HepG2 (cell line): ENCODE data around the gene MXRA8. TPM values are rescaled to one million over a fixed set of nuclear protein-coding genes. Genes with fewer than 3 reads are reported as not detected.

ENCODE experiments used
- AGO1 ChIP-seq: fragments of 200-400 bp; formaldehyde crosslinking; IDR thresholded peaks from 2 replicates; pipeline ENCODE4 v1.6.1; 2017; ENCODE audit warnings: mild to moderate bottlenecking, low read depth, low read length, moderate library complexity; ENCODE audit not compliant: poor library complexity, severe bottlenecking
- AGO2 ChIP-seq: fragments of 200-400 bp; formaldehyde crosslinking; optimal IDR thresholded peaks from 2 replicates; pipeline ENCODE3; 2017; ENCODE audit warnings: mild to moderate bottlenecking, low read depth, low read length, moderate library complexity
- ARHGAP35 ChIP-seq: sonication (generic); formaldehyde crosslinking; IDR thresholded peaks from 2 replicates; pipeline ENCODE4 v1.9.0; 2022; ENCODE audit warnings: mild to moderate bottlenecking, inconsistent platforms, moderate library complexity, missing genetic modification reagents, borderline replicate concordance
- HMG20A ChIP-seq: IDR thresholded peaks from 2 replicates; pipeline ENCODE4 v1.6.1; 2016; ENCODE audit warnings: borderline replicate concordance
- JUND ChIP-seq: sonication (generic); formaldehyde crosslinking; IDR thresholded peaks from 2 replicates; pipeline ENCODE4 v1.8.0; 2022; ENCODE audit warnings: mild to moderate bottlenecking, missing genetic modification reagents
- LBX2 ChIP-seq: sonication (generic); formaldehyde crosslinking; IDR thresholded peaks from 2 replicates; pipeline ENCODE4 v1.5.0; 2020; ENCODE audit warnings: missing genetic modification reagents, mild to moderate bottlenecking, borderline replicate concordance
- RBM39 ChIP-seq: fragments of 200-400 bp; formaldehyde crosslinking; IDR thresholded peaks from one replicate; pipeline ENCODE4 v1.6.1; 2018; ENCODE audit warnings: antibody characterized with exemption, mild to moderate bottlenecking, low read depth, low read length; ENCODE audit not compliant: poor library complexity, severe bottlenecking
- SSRP1 ChIP-seq: IDR thresholded peaks from 2 replicates; pipeline ENCODE4 v1.6.1; 2016; ENCODE audit warnings: control low read depth
- TBX2 ChIP-seq: sonication (generic); formaldehyde crosslinking; IDR thresholded peaks from 2 replicates; pipeline ENCODE4 v1.5.0; 2020; ENCODE audit warnings: missing genetic modification reagents, mild to moderate bottlenecking, borderline replicate concordance
- ZC3H4 ChIP-seq: sonication (generic); formaldehyde crosslinking; IDR thresholded peaks from 2 replicates; pipeline ENCODE4 v1.4.0; 2020; ENCODE audit warnings: missing genetic modification reagents, borderline replicate concordance
- ZFP91 ChIP-seq: sonication (generic); formaldehyde crosslinking; IDR thresholded peaks from 2 replicates; pipeline ENCODE4 v1.9.0; 2022; ENCODE audit warnings: missing genetic modification reagents, mild to moderate bottlenecking, borderline replicate concordance
- ZFYVE20 ChIP-seq: sonication (generic); formaldehyde crosslinking; IDR thresholded peaks from 2 replicates; pipeline ENCODE4 v1.8.0; 2023; ENCODE audit warnings: low read depth, mild to moderate bottlenecking, moderate library complexity, missing genetic modification reagents, borderline replicate concordance
- ZNF383 ChIP-seq: sonication (generic); formaldehyde crosslinking; IDR thresholded peaks from 2 replicates; pipeline ENCODE4 v1.4.0; 2020; ENCODE audit warnings: missing genetic modification reagents, mild to moderate bottlenecking, borderline replicate concordance
- ZNF605 ChIP-seq: sonication (generic); formaldehyde crosslinking; IDR thresholded peaks from 2 replicates; pipeline ENCODE4 v1.8.0; 2022; ENCODE audit warnings: mild to moderate bottlenecking, missing genetic modification reagents
- ZNF616 ChIP-seq: sonication (generic); formaldehyde crosslinking; IDR thresholded peaks from 2 replicates; pipeline ENCODE4 v1.5.0; 2020; ENCODE audit warnings: low read depth, mild to moderate bottlenecking, missing genetic modification reagents
- ZNF674 ChIP-seq: sonication (generic); formaldehyde crosslinking; IDR thresholded peaks from 2 replicates; pipeline ENCODE4 v1.5.0; 2020; ENCODE audit warnings: low read depth, mild to moderate bottlenecking, missing genetic modification reagents
- ZSCAN20 ChIP-seq: sonication (generic); formaldehyde crosslinking; IDR thresholded peaks from 2 replicates; pipeline ENCODE4 v1.4.0; 2020; ENCODE audit warnings: missing genetic modification reagents, mild to moderate bottlenecking, borderline replicate concordance
- polyA plus RNA-seq, 8 experiments: library from polyadenylated mRNA; depleted of rRNA in 3 of 8; stranded (reverse) in 7 of 8; unstranded in 1 of 8; fragments of >200 nt; fragmentation: Illumina TruSeq in 4 of 8; extraction: Trizol in 4 of 8; gene quantifications; 2 replicates each; pipeline versions ENCODE4 v1.2.1 to v1.2.3, GENCODE V29; 2011 to 2016; ENCODE audit warnings: low read depth in 4 of 8, missing spikeins in 1 of 8, mixed read lengths in 1 of 8; ENCODE audit not compliant: insufficient read depth in 1 of 8
- total RNA-seq, 5 experiments: library from RNA; depleted of rRNA; stranded (reverse); fragments of >200 nt; fragmentation: Illumina TruSeq; extraction: Trizol; gene quantifications; 2 replicates each; pipeline ENCODE4 v1.2.3, GENCODE V29; 2016; ENCODE audit warnings: low read depth in 1 of 5
- TF ChIP-seq, protein P1 (sequence below): fragments of 450-650 bp; IDR thresholded peaks from 2 replicates; pipeline ENCODE4 v1.6.1; 2016
- TF ChIP-seq, protein P2 (sequence below): sonication (generic); formaldehyde crosslinking; IDR thresholded peaks from 2 replicates; pipeline ENCODE4 v1.8.0; 2022; ENCODE audit warnings: mild to moderate bottlenecking, missing genetic modification reagents, moderate library complexity
- TF ChIP-seq, protein P3 (sequence below): sonication (generic); formaldehyde crosslinking; IDR thresholded peaks from 2 replicates; pipeline ENCODE4 v1.5.0; 2020; ENCODE audit warnings: missing genetic modification reagents
- TF ChIP-seq, protein P4 (sequence below): sonication (generic); formaldehyde crosslinking; IDR thresholded peaks from 2 replicates; pipeline ENCODE4 v1.4.0; 2020; ENCODE audit warnings: missing genetic modification reagents

Gene MXRA8
- total and polyA plus RNA-seq, 2 of the 13 experiments (the other 11 are each of a cell fraction or from before 2014, with no cell fraction given): 19.8 to 44.8 TPM

GRCh38 chr1:1399872-1400575, 41.7 kb upstream of the MXRA8 start (continued):
- TF ChIP-seq ZFP91 (peak; percentile 6; the same call in 1 of the 2 replicates), ZC3H4 (CRISPR knock-in tag) (peak; percentile 35; the same call in 1 of the 2 replicates), ARHGAP35 (CRISPR knock-in tag) (no peak), RBM39 (peak; percentile 44), ZNF674 (CRISPR knock-in tag) (no peak), ZNF616 (CRISPR knock-in tag) (peak; percentile 66; the same call in 1 of the 2 replicates), SSRP1 (peak; percentile 93), AGO1 (peak; percentile 37), ZFYVE20 (CRISPR knock-in tag) (0 out of 2 replicates have a peak, but pooled peaks have one; percentile 80), ZSCAN20 (CRISPR knock-in tag) (no peak), JUND (CRISPR knock-in tag) (no peak), TBX2 (0 out of 2 replicates have a peak, but pooled peaks have one; percentile 10), AGO2 (peak; percentile 82), ZNF605 (CRISPR knock-in tag) (peak; percentile 35; the same call in 1 of the 2 replicates), LBX2 (CRISPR knock-in tag) (no peak), ZNF383 (CRISPR knock-in tag) (0 out of 2 replicates have a peak, but pooled peaks have one; percentile 36), HMG20A (CRISPR knock-in tag) (no peak)
- TF ChIP-seq, protein P1, sequence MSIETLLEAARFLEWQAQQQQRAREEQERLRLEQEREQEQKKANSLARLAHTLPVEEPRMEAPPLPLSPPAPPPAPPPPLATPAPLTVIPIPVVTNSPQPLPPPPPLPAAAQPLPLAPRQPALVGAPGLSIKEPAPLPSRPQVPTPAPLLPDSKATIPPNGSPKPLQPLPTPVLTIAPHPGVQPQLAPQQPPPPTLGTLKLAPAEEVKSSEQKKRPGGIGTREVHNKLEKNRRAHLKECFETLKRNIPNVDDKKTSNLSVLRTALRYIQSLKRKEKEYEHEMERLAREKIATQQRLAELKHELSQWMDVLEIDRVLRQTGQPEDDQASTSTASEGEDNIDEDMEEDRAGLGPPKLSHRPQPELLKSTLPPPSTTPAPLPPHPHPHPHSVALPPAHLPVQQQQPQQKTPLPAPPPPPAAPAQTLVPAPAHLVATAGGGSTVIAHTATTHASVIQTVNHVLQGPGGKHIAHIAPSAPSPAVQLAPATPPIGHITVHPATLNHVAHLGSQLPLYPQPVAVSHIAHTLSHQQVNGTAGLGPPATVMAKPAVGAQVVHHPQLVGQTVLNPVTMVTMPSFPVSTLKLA: no peak
- TF ChIP-seq, protein P2, sequence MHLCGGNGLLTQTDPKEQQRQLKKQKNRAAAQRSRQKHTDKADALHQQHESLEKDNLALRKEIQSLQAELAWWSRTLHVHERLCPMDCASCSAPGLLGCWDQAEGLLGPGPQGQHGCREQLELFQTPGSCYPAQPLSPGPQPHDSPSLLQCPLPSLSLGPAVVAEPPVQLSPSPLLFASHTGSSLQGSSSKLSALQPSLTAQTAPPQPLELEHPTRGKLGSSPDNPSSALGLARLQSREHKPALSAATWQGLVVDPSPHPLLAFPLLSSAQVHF: 0 out of 2 replicates have a peak, but pooled peaks have one; percentile 6
- TF ChIP-seq, protein P3, sequence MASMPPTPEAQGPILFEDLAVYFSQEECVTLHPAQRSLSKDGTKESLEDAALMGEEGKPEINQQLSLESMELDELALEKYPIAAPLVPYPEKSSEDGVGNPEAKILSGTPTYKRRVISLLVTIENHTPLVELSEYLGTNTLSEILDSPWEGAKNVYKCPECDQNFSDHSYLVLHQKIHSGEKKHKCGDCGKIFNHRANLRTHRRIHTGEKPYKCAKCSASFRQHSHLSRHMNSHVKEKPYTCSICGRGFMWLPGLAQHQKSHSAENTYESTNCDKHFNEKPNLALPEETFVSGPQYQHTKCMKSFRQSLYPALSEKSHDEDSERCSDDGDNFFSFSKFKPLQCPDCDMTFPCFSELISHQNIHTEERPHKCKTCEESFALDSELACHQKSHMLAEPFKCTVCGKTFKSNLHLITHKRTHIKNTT (CRISPR knock-in tag): no peak
- TF ChIP-seq, protein P4, sequence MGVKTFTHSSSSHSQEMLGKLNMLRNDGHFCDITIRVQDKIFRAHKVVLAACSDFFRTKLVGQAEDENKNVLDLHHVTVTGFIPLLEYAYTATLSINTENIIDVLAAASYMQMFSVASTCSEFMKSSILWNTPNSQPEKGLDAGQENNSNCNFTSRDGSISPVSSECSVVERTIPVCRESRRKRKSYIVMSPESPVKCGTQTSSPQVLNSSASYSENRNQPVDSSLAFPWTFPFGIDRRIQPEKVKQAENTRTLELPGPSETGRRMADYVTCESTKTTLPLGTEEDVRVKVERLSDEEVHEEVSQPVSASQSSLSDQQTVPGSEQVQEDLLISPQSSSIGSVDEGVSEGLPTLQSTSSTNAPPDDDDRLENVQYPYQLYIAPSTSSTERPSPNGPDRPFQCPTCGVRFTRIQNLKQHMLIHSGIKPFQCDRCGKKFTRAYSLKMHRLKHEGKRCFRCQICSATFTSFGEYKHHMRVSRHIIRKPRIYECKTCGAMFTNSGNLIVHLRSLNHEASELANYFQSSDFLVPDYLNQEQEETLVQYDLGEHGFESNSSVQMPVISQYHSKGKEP (CRISPR knock-in tag): 0 out of 2 replicates have a peak, but pooled peaks have one; percentile 3
